GM23338 (cell line): Measurements from ENCODE around the gene ANKRD11. TPM values are rescaled to one million over a fixed set of nuclear protein-coding genes. Genes with fewer than 3 reads are reported as not detected.

ENCODE experiments used
- ATAC-seq: fragments of 200-7000 bp; cut with Tn5 transposase; 3 replicates; pipeline ENCODE4 v1.9.1; 2020
- DNase-seq: peaks from one replicate; pipeline ENCODE4 v3.0.0-alpha.2; 2015; ENCODE audit warnings: low spot score
- H2AFZ ChIP-seq: fragments of 200-600 bp; sonication (generic); 2 replicates; pipeline ENCODE4 v1.8.0; 2016; ENCODE audit warnings: antibody characterized with exemption, mild to moderate bottlenecking, moderate library complexity
- H3F3A ChIP-seq: fragments of 200-600 bp; sonication (generic); replicated peaks from 2 replicates; pipeline ENCODE4 v1.8.0; 2017; ENCODE audit warnings: antibody characterized with exemption, mixed run types, low read depth
- H3K27ac ChIP-seq: fragments of 200-600 bp; sonication (generic); 2 replicates; pipeline ENCODE4 v1.6.1; 2016; ENCODE audit warnings: low read depth
- H3K27me3 ChIP-seq: fragments of 200-600 bp; sonication (generic); 2 replicates; pipeline ENCODE4 v1.8.0; 2016; ENCODE audit warnings: mild to moderate bottlenecking, mixed run types, moderate library complexity; ENCODE audit not compliant: insufficient read depth
- H3K36me3 ChIP-seq: fragments of 200-600 bp; sonication (generic); 2 replicates; pipeline ENCODE4 v1.8.0; 2016; ENCODE audit warnings: mild to moderate bottlenecking; ENCODE audit not compliant: insufficient read depth
- H3K4me1 ChIP-seq: fragments of 200-600 bp; sonication (generic); 2 replicates; pipeline ENCODE4 v1.8.0; 2016; ENCODE audit warnings: mild to moderate bottlenecking, moderate library complexity; ENCODE audit not compliant: insufficient read depth
- H3K4me2 ChIP-seq: fragments of 200-600 bp; sonication (generic); 2 replicates; pipeline ENCODE4 v1.7.1; 2017; ENCODE audit warnings: mixed run types
- H3K4me3 ChIP-seq: fragments of 200-600 bp; sonication (generic); 2 replicates; pipeline ENCODE4 v1.6.1; 2016; ENCODE audit warnings: mixed run types
- H3K79me2 ChIP-seq: fragments of 200-600 bp; sonication (generic); replicated peaks from 2 replicates; pipeline ENCODE4 v1.8.0; 2017; ENCODE audit warnings: mild to moderate bottlenecking; ENCODE audit not compliant: insufficient read depth
- H3K9me2 ChIP-seq: fragments of 200-600 bp; sonication (generic); 2 replicates; pipeline ENCODE4 v1.8.0; 2017; ENCODE audit not compliant: insufficient read depth
- H4K20me1 ChIP-seq: fragments of 200-600 bp; sonication (generic); replicated peaks from 2 replicates; pipeline ENCODE4 v1.8.0; 2017; ENCODE audit warnings: mild to moderate bottlenecking; ENCODE audit not compliant: insufficient read depth
- H3K27ac Mint-ChIP-seq: 2 replicates; pipeline ENCODE4 v1.8.0; 2020; ENCODE audit warnings: inconsistent platforms, mild to moderate bottlenecking, moderate library complexity, mixed read lengths
- H3K27me3 Mint-ChIP-seq: 3 replicates; pipeline ENCODE4 v1.8.0; 2022; ENCODE audit warnings: low read depth, mild to moderate bottlenecking, moderate library complexity, mixed read lengths, inconsistent platforms; ENCODE audit not compliant: insufficient read depth, poor library complexity
- H3K36me3 Mint-ChIP-seq: 3 replicates; pipeline ENCODE4 v1.8.0; 2021; ENCODE audit warnings: low read depth, mild to moderate bottlenecking, inconsistent platforms, moderate library complexity, mixed read lengths
- H3K4me1 Mint-ChIP-seq: 3 replicates; pipeline ENCODE4 v1.8.0; 2020; ENCODE audit warnings: mild to moderate bottlenecking, inconsistent platforms, mixed read lengths
- H3K4me3 Mint-ChIP-seq: 3 replicates; pipeline ENCODE4 v1.8.0; 2021; ENCODE audit warnings: moderate library complexity, mild to moderate bottlenecking, inconsistent platforms, mixed read lengths
- H3K9me3 Mint-ChIP-seq: 3 replicates; pipeline ENCODE4 v1.8.0; 2020; ENCODE audit warnings: moderate library complexity, mild to moderate bottlenecking, inconsistent platforms, mixed read lengths
- CREB1 ChIP-seq: fragments of 250-450 bp; sonication (Bioruptor Pico); IDR thresholded peaks from 2 replicates; pipeline ENCODE4 v1.5.0; 2020; ENCODE audit warnings: low read depth, mild to moderate bottlenecking, moderate library complexity
- ETS1 ChIP-seq: IDR thresholded peaks from 2 replicates; pipeline ENCODE4 v1.6.1; 2016; ENCODE audit warnings: antibody characterized with exemption
- EZH2 ChIP-seq: fragments of 200-600 bp; sonication (generic); IDR thresholded peaks from one replicate; pipeline ENCODE4 v1.8.0; 2017; ENCODE audit warnings: antibody characterized with exemption, mild to moderate bottlenecking, low read depth; ENCODE audit not compliant: unreplicated experiment
- EZH2phosphoT487 ChIP-seq: fragments of 200-600 bp; sonication (generic); IDR thresholded peaks from one replicate; pipeline ENCODE4 v1.8.1; 2018; ENCODE audit warnings: antibody characterized with exemption; ENCODE audit not compliant: unreplicated experiment
- NANOG ChIP-seq: IDR thresholded peaks from 2 replicates; pipeline ENCODE4 v1.6.1; 2016; ENCODE audit warnings: antibody characterized with exemption, borderline replicate concordance
- POLR2AphosphoS5 ChIP-seq: IDR thresholded peaks from 2 replicates; pipeline ENCODE4 v1.6.1; 2016; ENCODE audit warnings: antibody characterized with exemption, low read depth
- STAT1 ChIP-seq: IDR thresholded peaks from one replicate; pipeline ENCODE4 v1.6.1; 2016; ENCODE audit warnings: antibody characterized with exemption; ENCODE audit not compliant: unreplicated experiment
- ZNF331 ChIP-seq: fragments of 250-450 bp; sonication (Bioruptor Pico); IDR thresholded peaks from 2 replicates; pipeline ENCODE4 v1.5.0; 2020; ENCODE audit warnings: low read depth, mild to moderate bottlenecking, moderate library complexity
- polyA plus RNA-seq: library from polyadenylated mRNA; unstranded; fragments of >200 nt; fragmentation: Nextera tagmentation; extraction: Ambion mirVana; gene quantifications from 2 replicates; pipeline ENCODE4 v1.2.1, GENCODE V29; 2016
- total RNA-seq: library from RNA; depleted of rRNA; stranded (reverse); fragments of >200 nt; shearing (Covaris generic); gene quantifications from 2 replicates; pipeline ENCODE4 v1.2.3, GENCODE V29; 2014
- TF ChIP-seq, protein P1 (sequence below), 2 experiments: fragments of 200-600 bp in 1 of 2; sonication (generic) in 1 of 2; conservative IDR thresholded peaks; 2 replicates each; pipeline versions ENCODE4 v1.5.1 to v1.6.1; 2016 to 2017; ENCODE audit warnings: antibody characterized with exemption in 2 of 2, low read depth in 2 of 2, mild to moderate bottlenecking in 2 of 2, moderate library complexity in 1 of 2
- TF ChIP-seq, protein P2 (sequence below): fragments of 250-450 bp; sonication (Bioruptor Pico); IDR thresholded peaks from 2 replicates; pipeline ENCODE4 v1.5.0; 2020; ENCODE audit warnings: mild to moderate bottlenecking, moderate library complexity

The ANKRD11 gene
- total and polyA plus RNA-seq, 2 experiments from 2014 or later: 130 to 159 TPM

GRCh38 chr16:89378947-89379771 is 111.2 kb downstream of the ANKRD11 start:
- no peak overlapping the region for H3K4me3 ChIP-seq
- ATAC-seq: no peak
- TF ChIP-seq POLR2AphosphoS5 (no peak), ETS1 (no peak), EZH2phosphoT487 (no peak), CREB1 (no peak), NANOG (no peak), STAT1 (no peak)
- TF ChIP-seq, protein P1, sequence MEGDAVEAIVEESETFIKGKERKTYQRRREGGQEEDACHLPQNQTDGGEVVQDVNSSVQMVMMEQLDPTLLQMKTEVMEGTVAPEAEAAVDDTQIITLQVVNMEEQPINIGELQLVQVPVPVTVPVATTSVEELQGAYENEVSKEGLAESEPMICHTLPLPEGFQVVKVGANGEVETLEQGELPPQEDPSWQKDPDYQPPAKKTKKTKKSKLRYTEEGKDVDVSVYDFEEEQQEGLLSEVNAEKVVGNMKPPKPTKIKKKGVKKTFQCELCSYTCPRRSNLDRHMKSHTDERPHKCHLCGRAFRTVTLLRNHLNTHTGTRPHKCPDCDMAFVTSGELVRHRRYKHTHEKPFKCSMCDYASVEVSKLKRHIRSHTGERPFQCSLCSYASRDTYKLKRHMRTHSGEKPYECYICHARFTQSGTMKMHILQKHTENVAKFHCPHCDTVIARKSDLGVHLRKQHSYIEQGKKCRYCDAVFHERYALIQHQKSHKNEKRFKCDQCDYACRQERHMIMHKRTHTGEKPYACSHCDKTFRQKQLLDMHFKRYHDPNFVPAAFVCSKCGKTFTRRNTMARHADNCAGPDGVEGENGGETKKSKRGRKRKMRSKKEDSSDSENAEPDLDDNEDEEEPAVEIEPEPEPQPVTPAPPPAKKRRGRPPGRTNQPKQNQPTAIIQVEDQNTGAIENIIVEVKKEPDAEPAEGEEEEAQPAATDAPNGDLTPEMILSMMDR (conservative IDR thresholded peaks at IDR 0.05; ENCODE audit: low read depth in 2 of 2): 0 out of 4 replicates have a peak, but pooled peaks of 1 of the 2 experiments have one; percentile 2
- Mint-ChIP-seq H3K9me3 (no peaks in the 10 kb centered on the region; the same call in 2 of the 3 replicates), H3K27me3 (peaks cover 13% of the 10 kb centered on the region), H3K36me3 (no peaks in the 10 kb centered on the region), H3K27ac (no peak overlapping the region), H3K4me3 (no peak overlapping the region), H3K4me1 (peaks cover 80% of the 10 kb centered on the region)
- H3K27ac ChIP-seq: 0 out of 2 replicates have a peak overlapping the region, but pooled peaks have one; percentile 47
- H3K27me3 ChIP-seq: no peaks in the 10 kb centered on the region
- DNase-seq: no peak
- H3K9me2 ChIP-seq: no peaks in the 10 kb centered on the region
- H3K4me2 ChIP-seq: no peak overlapping the region
- H3K79me2 ChIP-seq: peaks cover 100% of the 10 kb centered on the region
- no peak overlapping the region for H2AFZ ChIP-seq
- H4K20me1 ChIP-seq: peaks cover 92% of the 10 kb centered on the region
- no peaks in the 10 kb centered on the region for H3K36me3 ChIP-seq
- H3K4me1 ChIP-seq: peaks cover 67% of the 10 kb centered on the region
- peaks cover 5% of the 10 kb centered on the region; the same call in 1 of the 2 replicates for H3F3A ChIP-seq

GRCh38 chr16:89377453-89377848 is 112.9 kb downstream of the ANKRD11 start:
- Mint-ChIP-seq H3K27me3 (peaks cover 8% of the 10 kb centered on the region), H3K4me1 (peaks cover 80% of the 10 kb centered on the region), H3K36me3 (no peaks in the 10 kb centered on the region), H3K4me3 (no peak overlapping the region), H3K9me3 (no peaks in the 10 kb centered on the region; the same call in 2 of the 3 replicates), H3K27ac (no peak overlapping the region)
- ATAC-seq (no peak), DNase-seq (no peak)
- TF ChIP-seq EZH2phosphoT487 (no peak), POLR2AphosphoS5 (no peak), CREB1 (no peak), ZNF331 (CRISPR knock-in tag) (no peak), STAT1 (no peak), NANOG (no peak), EZH2 (no peak)
- TF ChIP-seq, protein P2, sequence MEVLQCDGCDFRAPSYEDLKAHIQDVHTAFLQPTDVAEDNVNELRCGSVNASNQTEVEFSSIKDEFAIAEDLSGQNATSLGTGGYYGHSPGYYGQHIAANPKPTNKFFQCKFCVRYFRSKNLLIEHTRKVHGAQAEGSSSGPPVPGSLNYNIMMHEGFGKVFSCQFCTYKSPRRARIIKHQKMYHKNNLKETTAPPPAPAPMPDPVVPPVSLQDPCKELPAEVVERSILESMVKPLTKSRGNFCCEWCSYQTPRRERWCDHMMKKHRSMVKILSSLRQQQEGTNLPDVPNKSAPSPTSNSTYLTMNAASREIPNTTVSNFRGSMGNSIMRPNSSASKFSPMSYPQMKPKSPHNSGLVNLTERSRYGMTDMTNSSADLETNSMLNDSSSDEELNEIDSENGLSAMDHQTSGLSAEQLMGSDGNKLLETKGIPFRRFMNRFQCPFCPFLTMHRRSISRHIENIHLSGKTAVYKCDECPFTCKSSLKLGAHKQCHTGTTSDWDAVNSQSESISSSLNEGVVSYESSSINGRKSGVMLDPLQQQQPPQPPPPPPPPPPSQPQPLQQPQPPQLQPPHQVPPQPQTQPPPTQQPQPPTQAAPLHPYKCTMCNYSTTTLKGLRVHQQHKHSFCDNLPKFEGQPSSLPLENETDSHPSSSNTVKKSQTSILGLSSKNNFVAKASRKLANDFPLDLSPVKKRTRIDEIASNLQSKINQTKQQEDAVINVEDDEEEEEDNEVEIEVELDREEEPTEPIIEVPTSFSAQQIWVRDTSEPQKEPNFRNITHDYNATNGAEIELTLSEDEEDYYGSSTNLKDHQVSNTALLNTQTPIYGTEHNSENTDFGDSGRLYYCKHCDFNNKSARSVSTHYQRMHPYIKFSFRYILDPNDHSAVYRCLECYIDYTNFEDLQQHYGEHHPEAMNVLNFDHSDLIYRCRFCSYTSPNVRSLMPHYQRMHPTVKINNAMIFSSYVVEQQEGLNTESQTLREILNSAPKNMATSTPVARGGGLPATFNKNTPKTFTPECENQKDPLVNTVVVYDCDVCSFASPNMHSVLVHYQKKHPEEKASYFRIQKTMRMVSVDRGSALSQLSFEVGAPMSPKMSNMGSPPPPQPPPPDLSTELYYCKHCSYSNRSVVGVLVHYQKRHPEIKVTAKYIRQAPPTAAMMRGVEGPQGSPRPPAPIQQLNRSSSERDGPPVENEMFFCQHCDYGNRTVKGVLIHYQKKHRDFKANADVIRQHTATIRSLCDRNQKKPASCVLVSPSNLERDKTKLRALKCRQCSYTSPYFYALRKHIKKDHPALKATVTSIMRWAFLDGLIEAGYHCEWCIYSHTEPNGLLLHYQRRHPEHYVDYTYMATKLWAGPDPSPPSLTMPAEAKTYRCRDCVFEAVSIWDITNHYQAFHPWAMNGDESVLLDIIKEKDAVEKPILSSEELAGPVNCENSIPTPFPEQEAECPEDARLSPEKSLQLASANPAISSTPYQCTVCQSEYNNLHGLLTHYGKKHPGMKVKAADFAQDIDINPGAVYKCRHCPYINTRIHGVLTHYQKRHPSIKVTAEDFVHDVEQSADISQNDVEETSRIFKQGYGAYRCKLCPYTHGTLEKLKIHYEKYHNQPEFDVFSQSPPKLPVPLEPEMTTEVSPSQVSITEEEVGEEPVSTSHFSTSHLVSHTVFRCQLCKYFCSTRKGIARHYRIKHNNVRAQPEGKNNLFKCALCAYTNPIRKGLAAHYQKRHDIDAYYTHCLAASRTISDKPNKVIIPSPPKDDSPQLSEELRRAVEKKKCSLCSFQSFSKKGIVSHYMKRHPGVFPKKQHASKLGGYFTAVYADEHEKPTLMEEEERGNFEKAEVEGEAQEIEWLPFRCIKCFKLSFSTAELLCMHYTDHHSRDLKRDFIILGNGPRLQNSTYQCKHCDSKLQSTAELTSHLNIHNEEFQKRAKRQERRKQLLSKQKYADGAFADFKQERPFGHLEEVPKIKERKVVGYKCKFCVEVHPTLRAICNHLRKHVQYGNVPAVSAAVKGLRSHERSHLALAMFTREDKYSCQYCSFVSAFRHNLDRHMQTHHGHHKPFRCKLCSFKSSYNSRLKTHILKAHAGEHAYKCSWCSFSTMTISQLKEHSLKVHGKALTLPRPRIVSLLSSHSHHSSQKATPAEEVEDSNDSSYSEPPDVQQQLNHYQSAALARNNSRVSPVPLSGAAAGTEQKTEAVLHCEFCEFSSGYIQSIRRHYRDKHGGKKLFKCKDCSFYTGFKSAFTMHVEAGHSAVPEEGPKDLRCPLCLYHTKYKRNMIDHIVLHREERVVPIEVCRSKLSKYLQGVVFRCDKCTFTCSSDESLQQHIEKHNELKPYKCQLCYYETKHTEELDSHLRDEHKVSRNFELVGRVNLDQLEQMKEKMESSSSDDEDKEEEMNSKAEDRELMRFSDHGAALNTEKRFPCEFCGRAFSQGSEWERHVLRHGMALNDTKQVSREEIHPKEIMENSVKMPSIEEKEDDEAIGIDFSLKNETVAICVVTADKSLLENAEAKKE: no peak
- Histone ChIP-seq H3K9me2 (no peaks in the 10 kb centered on the region), H3K36me3 (no peaks in the 10 kb centered on the region), H3F3A (peaks cover 8% of the 10 kb centered on the region; the same call in 1 of the 2 replicates), H3K27ac (no peak overlapping the region), H2AFZ (no peak overlapping the region), H3K4me3 (no peak overlapping the region), H3K4me1 (peaks cover 54% of the 10 kb centered on the region), H3K79me2 (peaks cover 100% of the 10 kb centered on the region), H4K20me1 (peaks cover 95% of the 10 kb centered on the region), H3K27me3 (no peaks in the 10 kb centered on the region), H3K4me2 (no peak overlapping the region)
